H1 (cell line): ENCODE data around the gene VSTM2L. TPM values are rescaled to one million over a fixed set of nuclear protein-coding genes. Genes with fewer than 3 reads are reported as not detected.

Experiments
- CTCF ChIA-PET: fragments of 300-600 bp; sonication (Branson Sonifier 250); formaldehyde crosslinking; loops from one replicate; lab custom pipeline; 2021; ENCODE audit not compliant: partially characterized antibody; lab: Charles Lee
- POLR2A ChIA-PET: fragments of 300-600 bp; sonication (Branson Sonifier 250); formaldehyde crosslinking; loops from one replicate; lab custom pipeline; 2021; ENCODE audit warnings: inconsistent platforms; ENCODE audit not compliant: partially characterized antibody; lab: Charles Lee
- DNase-seq, 2 experiments: peaks; one replicate each; pipeline versions ENCODE4 v3.0.0 to v3.0.0-alpha.2; 2010 to 2022; ENCODE audit warnings: low spot score in 2 of 2, low read depth in 1 of 2, mixed read lengths in 1 of 2
- FAIRE-seq: peaks from 2 replicates; lab custom pipeline; 2011; peaks lifted over from hg19 to GRCh38; lab: Jason Lieb, UNC
- H2AFZ ChIP-seq: 2 replicates; pipeline ENCODE4 v1.8.1; 2012; ENCODE audit warnings: low read length, inconsistent platforms
- H2AK5ac ChIP-seq: 2 replicates; pipeline ENCODE4 v1.6.1; 2013; ENCODE audit warnings: low read depth, low read length
- H2BK120ac ChIP-seq: replicated peaks from 2 replicates; pipeline ENCODE3; 2013; ENCODE audit warnings: low read depth, low read length, inconsistent platforms
- H2BK12ac ChIP-seq: 2 replicates; pipeline ENCODE4 v1.6.1; 2013; ENCODE audit warnings: low read depth, low read length
- H2BK15ac ChIP-seq: 2 replicates; pipeline ENCODE4 v1.6.1; 2013; ENCODE audit warnings: low read length
- H2BK20ac ChIP-seq: 2 replicates; pipeline ENCODE4 v1.6.1; 2013; ENCODE audit warnings: low read length
- H2BK5ac ChIP-seq: 2 replicates; pipeline ENCODE4 v1.6.1; 2013; ENCODE audit warnings: low read depth, low read length
- H3K14ac ChIP-seq: 2 replicates; pipeline ENCODE4 v1.6.1; 2013; ENCODE audit warnings: inconsistent platforms; ENCODE audit not compliant: insufficient read length
- H3K18ac ChIP-seq: 2 replicates; pipeline ENCODE4 v1.6.1; 2013; ENCODE audit warnings: low read length; ENCODE audit errors: extremely low read depth
- H3K23ac ChIP-seq: 2 replicates; pipeline ENCODE4 v1.6.1; 2013; ENCODE audit warnings: inconsistent platforms; ENCODE audit not compliant: insufficient read length
- H3K23me2 ChIP-seq: 2 replicates; pipeline ENCODE4 v1.6.1; 2013; ENCODE audit warnings: low read depth, low read length
- H3K27ac ChIP-seq: 2 replicates; pipeline ENCODE4 v1.6.1; 2011; ENCODE audit warnings: low read depth, low read length, inconsistent platforms
- H3K27me3 ChIP-seq, 4 experiments: replicated peaks in 1 of 4; 1 replicate in 1 of 4; 2 replicates in 3 of 4; pipeline versions ENCODE4 v1.6.1 to v1.8.1; 2011 to 2013; ENCODE audit warnings: low read length in 3 of 4, mild to moderate bottlenecking in 3 of 4, inconsistent platforms in 2 of 4, mixed read lengths in 2 of 4, moderate library complexity in 1 of 4; ENCODE audit not compliant: control insufficient read depth in 3 of 4, insufficient read depth in 3 of 4; ENCODE audit errors: extremely low read depth in 1 of 4
- H3K36me3 ChIP-seq, 4 experiments: 2 replicates each; pipeline versions ENCODE4 v1.6.1 to v1.8.1; 2011 to 2013; ENCODE audit warnings: mild to moderate bottlenecking in 4 of 4, low read length in 3 of 4, moderate library complexity in 2 of 4, control low read depth in 1 of 4, inconsistent platforms in 1 of 4; ENCODE audit not compliant: insufficient read depth in 4 of 4, control insufficient read depth in 2 of 4
- H3K4ac ChIP-seq: replicated peaks from 2 replicates; pipeline ENCODE3; 2013; ENCODE audit warnings: low read length, low read depth, mixed read lengths, inconsistent platforms; ENCODE audit not compliant: insufficient read length
- H3K4me1 ChIP-seq, 4 experiments: replicated peaks in 1 of 4; 1 replicate in 1 of 4; 2 replicates in 3 of 4; pipeline versions ENCODE4 v1.6.1 to v1.8.1; 2011 to 2013; ENCODE audit warnings: low read length in 3 of 4, inconsistent platforms in 2 of 4, mixed read lengths in 1 of 4; ENCODE audit not compliant: insufficient read depth in 4 of 4, control insufficient read depth in 3 of 4
- H3K4me2 ChIP-seq, 2 experiments: 2 replicates each; pipeline versions ENCODE4 v1.6.1 to v1.8.1; 2011 to 2013; ENCODE audit warnings: low read depth in 2 of 2, low read length in 2 of 2, control low read depth in 1 of 2, inconsistent platforms in 1 of 2, mild to moderate bottlenecking in 1 of 2; ENCODE audit not compliant: insufficient read depth in 1 of 2
- H3K4me3 ChIP-seq, 4 experiments: fragments of 200-600, 300-600 bp in 1 of 4; sonication (generic), shearing (Covaris generic), sonication (Bioruptor Twin) in 1 of 4; 2 replicates each; pipeline versions ENCODE4 v1.5.1 to v1.8.1; 2011 to 2016; ENCODE audit warnings: low read length in 4 of 4, low read depth in 3 of 4, control low read depth in 2 of 4, inconsistent platforms in 2 of 4, mild to moderate bottlenecking in 2 of 4, mixed read lengths in 1 of 4, moderate library complexity in 1 of 4; ENCODE audit not compliant: insufficient read depth in 2 of 4; ENCODE audit errors: extremely low read depth in 1 of 4
- H3K56ac ChIP-seq: replicated peaks from 2 replicates; pipeline ENCODE3; 2013; ENCODE audit warnings: low read depth, mild to moderate bottlenecking, mixed read lengths, low read length, inconsistent platforms; ENCODE audit not compliant: insufficient read length
- H3K79me1 ChIP-seq: 2 replicates; pipeline ENCODE4 v1.6.1; 2013; ENCODE audit warnings: low read depth, low read length, control low read depth
- H3K79me2 ChIP-seq, 2 experiments: 2 replicates each; pipeline versions ENCODE4 v1.6.1 to v1.8.1; 2012 to 2013; ENCODE audit warnings: low read length in 2 of 2, mild to moderate bottlenecking in 2 of 2, inconsistent platforms in 1 of 2; ENCODE audit not compliant: insufficient read depth in 2 of 2, control insufficient read depth in 1 of 2
- H3K9ac ChIP-seq, 4 experiments: replicated peaks in 1 of 4; 1 replicate in 1 of 4; 2 replicates in 3 of 4; pipeline versions ENCODE4 v1.6.1 to v1.8.1; 2011 to 2013; ENCODE audit warnings: low read depth in 3 of 4, low read length in 3 of 4, control low read depth in 2 of 4, mild to moderate bottlenecking in 2 of 4, moderate library complexity in 2 of 4, inconsistent platforms in 1 of 4; ENCODE audit errors: extremely low read depth in 1 of 4
- H3K9me3 ChIP-seq, 2 experiments: 2 replicates each; pipeline versions ENCODE4 v1.6.1 to v1.8.1; 2012 to 2013; ENCODE audit warnings: mild to moderate bottlenecking in 2 of 2, moderate library complexity in 2 of 2, control low read depth in 1 of 2, inconsistent platforms in 1 of 2, low read depth in 1 of 2, low read length in 1 of 2, mixed read lengths in 1 of 2; ENCODE audit not compliant: insufficient read depth in 2 of 2
- H4K20me1 ChIP-seq, 2 experiments: replicated peaks in 1 of 2; 2 replicates each; pipeline versions ENCODE3 to v1.8.1; 2011 to 2013; ENCODE audit warnings: inconsistent platforms in 2 of 2, low read length in 2 of 2, mild to moderate bottlenecking in 1 of 2; ENCODE audit not compliant: insufficient read depth in 2 of 2, control insufficient read depth in 1 of 2
- H4K5ac ChIP-seq: 2 replicates; pipeline ENCODE4 v1.6.1; 2013; ENCODE audit warnings: low read length, low read depth, mixed read lengths, inconsistent platforms; ENCODE audit not compliant: insufficient read length
- H4K8ac ChIP-seq: 2 replicates; pipeline ENCODE4 v1.8.0; 2013; ENCODE audit warnings: mild to moderate bottlenecking, moderate library complexity, low read length, inconsistent platforms; ENCODE audit not compliant: insufficient read depth; ENCODE audit errors: extremely low read depth
- H4K91ac ChIP-seq: replicated peaks from 2 replicates; pipeline ENCODE3; 2013; ENCODE audit warnings: low read length, mixed read lengths, inconsistent platforms; ENCODE audit not compliant: insufficient read length
- CBX5 ChIP-seq: fragments of 300-800, 300-1000 bp; sonication (generic); IDR thresholded peaks from 2 replicates; pipeline ENCODE4 v1.7.1; 2016; ENCODE audit warnings: antibody characterized with exemption, low read length, low read depth
- CEBPB ChIP-seq: IDR thresholded peaks from 2 replicates; pipeline ENCODE4 v1.6.1; 2012; ENCODE audit warnings: low read depth, low read length
- GABPA ChIP-seq: IDR thresholded peaks from 2 replicates; pipeline ENCODE4 v1.6.1; 2011; ENCODE audit warnings: mild to moderate bottlenecking, low read length, moderate library complexity, borderline replicate concordance; ENCODE audit not compliant: insufficient read depth
- JUND ChIP-seq: IDR thresholded peaks from 2 replicates; pipeline ENCODE4 v1.6.1; 2011; ENCODE audit warnings: mild to moderate bottlenecking, improper control_type of control experiment, low read length
- NRF1 ChIP-seq: IDR thresholded peaks from 2 replicates; pipeline ENCODE4 v1.6.1; 2011; ENCODE audit warnings: mild to moderate bottlenecking, low read depth, low read length, improper control_type of control experiment
- PHF8 ChIP-seq: fragments of 200-600 bp; sonication (generic); conservative IDR thresholded peaks from 2 replicates; pipeline ENCODE4 v1.7.1; 2012; ENCODE audit warnings: low read depth, mild to moderate bottlenecking, inconsistent platforms, low read length, moderate library complexity
- RFX5 ChIP-seq: IDR thresholded peaks from 2 replicates; pipeline ENCODE4 v1.6.1; 2011; ENCODE audit warnings: low read depth, low read length, improper control_type of control experiment, borderline replicate concordance
- WGBS, 2 experiments: shearing (Covaris generic) in 1 of 2; methylation state at CpG; one replicate each; pipeline versions ENCODE4 v1.1.6 to v1.1.7; 2013 to 2015; ENCODE audit warnings: low lambda C conversion rate in 2 of 2, mixed read lengths in 2 of 2, inconsistent platforms in 1 of 2, low coverage in 1 of 2, missing lambda C conversion rate in 1 of 2; ENCODE audit not compliant: insufficient replicate concordance in 2 of 2, insufficient coverage in 1 of 2, insufficient read length in 1 of 2; ENCODE audit errors: extremely low coverage in 1 of 2, missing lambda C conversion rate in 1 of 2; 5-methylcytosine and 5-hydroxymethylcytosine counted together
- polyA plus RNA-seq, 7 experiments: library from polyadenylated mRNA; depleted of rRNA in 3 of 7; stranded (reverse) in 5 of 7; unstranded in 2 of 7; fragments of >200 nt in 5 of 7; fragments of 200-250 nt in 2 of 7; gene quantifications; 1 replicate in 5 of 7; 2 replicates in 1 of 7; 4 replicates in 1 of 7; pipeline versions ENCODE4 v1.2.1 to v1.2.3, GENCODE V29; 2011 to 2013; ENCODE audit warnings: missing spikeins in 2 of 7, mixed read lengths in 2 of 7
- total RNA-seq: library from RNA; stranded (reverse); fragmentation: NEBNext Ultra II Directional; extraction: Animal tissue kit (Norgen Biotek cat#: 25700); gene quantifications from 2 replicates; pipeline ENCODE4 v1.2.1, GENCODE V29; 2021

Gene VSTM2L
- total and polyA plus RNA-seq, 2 of the 8 experiments (the other 6 are each of a cell fraction or from before 2014, with no cell fraction given), result 1.3 to 3.2 TPM

DNA sequence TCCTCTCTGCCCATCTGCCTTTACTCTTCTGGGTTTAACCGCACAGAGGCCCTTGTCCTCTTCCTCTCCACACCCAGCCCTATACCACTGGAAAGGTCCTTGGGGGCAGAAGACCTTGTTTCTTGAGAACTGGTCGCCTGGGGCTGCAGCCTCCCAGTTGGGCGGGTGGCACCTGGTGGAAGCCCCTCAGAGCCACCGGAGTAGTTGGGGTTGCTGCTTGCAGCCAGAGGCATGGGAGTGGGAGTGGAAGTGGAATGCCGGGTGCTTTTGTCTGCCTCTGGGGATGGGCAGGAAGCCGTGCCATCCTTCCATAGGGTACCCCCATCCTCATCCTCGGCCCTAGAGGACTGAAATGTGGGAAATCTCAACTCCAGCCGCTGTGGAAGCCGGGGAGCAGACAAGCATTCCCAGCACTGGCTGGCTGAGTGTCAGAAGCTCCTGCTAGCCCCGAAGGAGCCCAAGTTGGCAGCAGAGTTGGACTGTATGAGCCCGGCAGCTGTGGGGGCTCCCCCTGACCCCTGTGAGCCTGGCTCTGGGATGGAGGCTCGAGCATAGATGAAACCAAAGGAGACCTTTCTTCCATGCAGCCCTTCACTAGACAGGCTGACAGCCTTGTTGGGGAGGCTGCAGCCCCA lies 1.2 kb downstream of the VSTM2L start:
- Histone ChIP-seq H2BK5ac (no peak overlapping the region), H2BK12ac (peak overlapping the region; percentile 71; the same call in 1 of the 2 replicates), H3K79me2 (no peaks in the 10 kb centered on the region), H3K14ac (no peak overlapping the region), H3K9me3 (no peaks in the 10 kb centered on the region), H3K56ac (no peak overlapping the region), H3K4me1 (peaks cover 8 to 27% (median 20%) of the 10 kb centered on the region in 4 experiments), H3K18ac (no peak overlapping the region), H3K79me1 (no peaks in the 10 kb centered on the region), H2AK5ac (peak overlapping the region; percentile 82; the same call in 1 of the 2 replicates), H3K4me3 (no peak overlapping the region), H3K36me3 (no peaks in the 10 kb centered on the region), H3K27ac (no peak overlapping the region), H3K9ac (no peak overlapping the region), H2BK20ac (no peak overlapping the region), H2AFZ (no peak overlapping the region), H3K27me3 (no peaks in the 10 kb centered on the region; a peak in 2 of 7 replicates), H3K4me2 (no peak overlapping the region), H3K4ac (no peak overlapping the region), H4K20me1 (peaks cover 2 to 3% of the 10 kb centered on the region in 2 experiments), H4K5ac (no peak overlapping the region), H2BK15ac (no peak overlapping the region), H4K8ac (no peak overlapping the region), H2BK120ac (no peak overlapping the region), H3K23me2 (peaks cover 4% of the 10 kb centered on the region; the same call in 1 of the 2 replicates), H3K23ac (no peak overlapping the region), H4K91ac (no peak overlapping the region)
- POLR2A ChIA-PET, result interaction anchor here (0.6 kb wide), 1 partner anchor 584 kb away, joined by 3 read pairs; no protein-coding TSS in a partner anchor
- DNase-seq (no peak), FAIRE-seq (no peak)
- CTCF ChIA-PET, result interaction anchor here (0.6 kb wide), 1 partner anchor 227 kb away, joined by 3 read pairs; no protein-coding TSS in a partner anchor
- 84% methylated on average over 11 of the region's 12 CpGs; no CpG with 5 or more reads in 1 of the 2 experiments for WGBS, 2 experiments
- TF ChIP-seq CEBPB (no peak), JUND (no peak), RFX5 (no peak), NRF1 (no peak), GABPA (no peak), PHF8 (no peak), CBX5 (no peak)
